NCI-H82 (cell line): ENCODE data around the gene CCDC3.
"Not testable (repeated sequence)": the region's sequence is repeated elsewhere in the genome, so short reads cannot be mapped to it uniquely, and the experiment has no call there.

Experiments used
- DNase-seq: peaks from one replicate; lab custom pipeline; 2025; lab: John Stamatoyannopoulos, UW

Gene CCDC3

GRCh38 chr10:13000431-13000830 is 1.1 kb downstream of the CCDC3 start:
- DNase-seq, result no peak

GRCh38 chr10:12999849-13000248 is 1.7 kb downstream of the CCDC3 start:
- no peak for DNase-seq

- no peak for DNase-seq
Observed at GRCh38 chr10:12995425-12995861, 6.1 kb downstream of the CCDC3 start.

- DNase-seq, result no peak
Observed at GRCh38 chr10:12993595-12993994, 7.9 kb downstream of the CCDC3 start.

- no peak for DNase-seq
Observed at GRCh38 chr10:12985347-12985746, 16.2 kb downstream of the CCDC3 start.

GRCh38 chr10:12984165-12984747 is 17.3 kb downstream of the CCDC3 start:
- DNase-seq, result no peak

- DNase-seq, result not testable (repeated sequence)
Observed at GRCh38 chr10:12983568-12983967, 17.9 kb downstream of the CCDC3 start.

GRCh38 chr10:12981570-12981969 is 19.9 kb downstream of the CCDC3 start:
- DNase-seq, result no peak

GRCh38 chr10:12980713-12981306 is 20.7 kb downstream of the CCDC3 start:
- no peak for DNase-seq

- DNase-seq, result no peak
Observed at GRCh38 chr10:12980102-12980661, 21.3 kb downstream of the CCDC3 start.

GRCh38 chr10:12978891-12979290 is 22.6 kb downstream of the CCDC3 start:
- no peak for DNase-seq

- DNase-seq, result no peak
Observed at GRCh38 chr10:12975906-12976305, 25.6 kb downstream of the CCDC3 start.

- peak; percentile 1 for DNase-seq
Observed at GRCh38 chr10:12975266-12975665, 26.2 kb downstream of the CCDC3 start.

GRCh38 chr10:12974491-12975199 is 26.9 kb downstream of the CCDC3 start:
- DNase-seq, result no peak

- DNase-seq, result no peak
Observed at GRCh38 chr10:12974078-12974477, 27.4 kb downstream of the CCDC3 start.

GRCh38 chr10:12973149-12973718 is 28.3 kb downstream of the CCDC3 start:
- no peak for DNase-seq

GRCh38 chr10:12972146-12972545 is 29.4 kb downstream of the CCDC3 start:
- no peak for DNase-seq

- DNase-seq, result no peak
Observed at GRCh38 chr10:12971001-12971788, 30.3 kb downstream of the CCDC3 start.

- no peak for DNase-seq
Observed at GRCh38 chr10:12969951-12970350, 31.6 kb downstream of the CCDC3 start.

- no peak for DNase-seq
Observed at GRCh38 chr10:12966067-12966466, 35.4 kb downstream of the CCDC3 start.

- DNase-seq, result no peak
Observed at GRCh38 chr10:12965571-12965970, 35.9 kb downstream of the CCDC3 start.

GRCh38 chr10:12962556-12962955 is 39.0 kb downstream of the CCDC3 start:
- no peak for DNase-seq
